Dendritic cell treated with granulocyte-macrophage colony-stimulating factor and Interleukin-4, amounts not matched to agents 40 ng/mL and 50 ng/mL, for 4 days (primary cell): Measurements from ENCODE around the gene PLCE1.
"Not testable (repeated sequence)": the region's sequence is repeated elsewhere in the genome, so short reads cannot be mapped to it uniquely, and the experiment has no call there.

ENCODE experiments used
- H3K27ac Mint-ChIP-seq: one replicate; pipeline ENCODE4 v1.8.0; 2022; ENCODE audit warnings: mild to moderate bottlenecking, mixed read lengths
- H3K27me3 Mint-ChIP-seq: one replicate; pipeline ENCODE4 v1.8.0; 2022; ENCODE audit warnings: mild to moderate bottlenecking, mixed read lengths
- H3K36me3 Mint-ChIP-seq: one replicate; pipeline ENCODE4 v1.8.0; 2022; ENCODE audit warnings: low read depth, mixed read lengths
- H3K4me1 Mint-ChIP-seq: one replicate; pipeline ENCODE4 v1.8.0; 2022; ENCODE audit warnings: low read depth, mixed read lengths
- H3K4me3 Mint-ChIP-seq: one replicate; pipeline ENCODE4 v1.8.0; 2022; ENCODE audit warnings: mild to moderate bottlenecking, moderate library complexity, mixed read lengths
- H3K9me3 Mint-ChIP-seq: one replicate; pipeline ENCODE4 v1.8.0; 2022; ENCODE audit warnings: mixed read lengths
- intact Hi-C: fragments of 100-400 bp; cut with micrococcal nuclease; formaldehyde crosslinking; loops from one replicate; pipeline ENCODE4 v1.15.0; 2022

PLCE1 gene

DNA sequence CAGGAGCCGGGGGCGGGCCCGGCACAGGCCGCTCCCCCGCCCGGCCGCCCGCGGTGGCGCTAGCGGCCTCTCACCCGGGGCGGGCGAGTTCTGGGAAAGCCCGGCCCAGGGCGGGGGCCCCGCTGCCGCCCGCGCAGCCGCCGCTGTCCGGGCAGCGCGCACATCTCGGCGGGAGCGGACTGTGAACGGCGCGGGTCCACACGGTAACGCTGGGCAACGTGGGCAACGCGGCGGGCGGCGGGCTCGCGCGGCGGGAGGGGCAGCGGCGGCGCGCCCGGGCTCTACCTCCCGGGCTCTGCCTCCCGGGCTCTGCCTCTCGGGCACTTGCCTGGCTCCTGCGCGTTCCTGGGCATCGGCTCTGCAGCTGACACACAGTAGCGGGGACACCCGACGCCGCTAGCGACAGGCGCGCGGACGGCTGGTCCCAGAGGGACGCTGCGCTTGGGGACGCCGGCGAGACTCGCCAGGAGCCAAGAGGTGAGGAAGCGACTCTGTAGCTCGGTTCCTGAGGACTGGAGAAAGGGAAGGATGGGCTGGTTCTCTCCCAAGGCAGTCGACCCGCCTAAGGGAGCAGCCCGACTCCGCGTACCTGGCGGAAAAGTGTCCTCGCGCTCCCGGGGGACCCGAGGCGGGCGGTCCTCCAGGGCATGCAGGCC lies at the start of gene PLCE1:
Gene PLCE1, plus strand, starts transcription at position 150 of the 656 bp plus-strand sequence. CDS start 37,116 bp downstream, outside the sequence.
- H3K27ac Mint-ChIP-seq = no peak within 1 kb of the TSS
- no peaks in the 10 kb centered on the region for H3K9me3 Mint-ChIP-seq
- H3K27me3 Mint-ChIP-seq = peaks cover 62% of the 10 kb centered on the region
- H3K36me3 Mint-ChIP-seq = no peaks in the 10 kb centered on the region
- no peak within 1 kb of the TSS for H3K4me3 Mint-ChIP-seq
- no peaks in the 10 kb centered on the region for H3K4me1 Mint-ChIP-seq
- intact Hi-C loops = no loop called here

GRCh38 chr10:93945819-93946218 lies 47.9 kb upstream of the PLCE1 start:
- Mint-ChIP-seq H3K27ac (no peak overlapping the region), H3K4me3 (no peak overlapping the region), H3K9me3 (no peaks in the 10 kb centered on the region), H3K36me3 (no peaks in the 10 kb centered on the region), H3K4me1 (no peaks in the 10 kb centered on the region), H3K27me3 (no peaks in the 10 kb centered on the region)
- intact Hi-C loops = no loop called here

DNA sequence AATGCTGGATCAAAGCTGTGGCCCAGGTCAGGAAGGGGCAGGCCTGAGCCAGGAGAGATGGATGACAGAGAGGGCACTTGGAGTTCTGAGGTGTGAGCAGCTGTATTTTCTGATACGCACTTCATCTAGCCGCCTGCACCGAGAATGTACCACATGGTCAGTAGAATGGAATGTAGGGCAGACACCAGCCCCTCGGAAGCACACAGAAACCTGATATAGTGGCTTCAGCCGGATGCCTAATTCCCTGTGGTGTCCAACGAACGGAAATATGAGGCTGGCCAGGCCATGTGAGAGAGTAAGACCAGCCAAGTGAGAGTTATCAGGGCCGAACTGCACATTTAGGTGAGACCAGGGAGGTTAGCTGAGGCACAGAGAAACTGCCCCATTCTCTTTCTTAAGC lies 46.7 kb upstream of the PLCE1 start:
- Mint-ChIP-seq H3K27ac (no peak overlapping the region), H3K36me3 (no peaks in the 10 kb centered on the region), H3K4me3 (no peak overlapping the region), H3K4me1 (no peaks in the 10 kb centered on the region), H3K27me3 (no peaks in the 10 kb centered on the region), H3K9me3 (no peaks in the 10 kb centered on the region)
- intact Hi-C loops = no loop called here

GRCh38 chr10:93947524-93947923 lies 46.2 kb upstream of the PLCE1 start:
- intact Hi-C loops = no loop called here
- no peak overlapping the region for H3K27ac Mint-ChIP-seq
- no peaks in the 10 kb centered on the region for H3K27me3 Mint-ChIP-seq
- no peaks in the 10 kb centered on the region for H3K9me3 Mint-ChIP-seq
- H3K36me3 Mint-ChIP-seq = no peaks in the 10 kb centered on the region
- no peak overlapping the region for H3K4me3 Mint-ChIP-seq
- H3K4me1 Mint-ChIP-seq = no peaks in the 10 kb centered on the region

- no peaks in the 10 kb centered on the region for H3K9me3 Mint-ChIP-seq
- H3K4me3 Mint-ChIP-seq = no peak overlapping the region
- no peaks in the 10 kb centered on the region for H3K36me3 Mint-ChIP-seq
- intact Hi-C loops = no loop called here
- no peaks in the 10 kb centered on the region for H3K4me1 Mint-ChIP-seq
- no peak overlapping the region for H3K27ac Mint-ChIP-seq
- no peaks in the 10 kb centered on the region for H3K27me3 Mint-ChIP-seq
Observed at GRCh38 chr10:93951905-93952304, 41.8 kb upstream of the PLCE1 start.

GRCh38 chr10:93954299-93954698 lies 39.4 kb upstream of the PLCE1 start:
- no peak overlapping the region for H3K27ac Mint-ChIP-seq

GRCh38 chr10:93954726-93955363 lies 38.9 kb upstream of the PLCE1 start:
- intact Hi-C loops = no loop called here

More at GRCh38 chr10:93954299-93954698, 39.4 kb upstream of the PLCE1 start:
- H3K27me3 Mint-ChIP-seq = no peaks in the 10 kb centered on the region
- H3K36me3 Mint-ChIP-seq = no peaks in the 10 kb centered on the region
- no peaks in the 10 kb centered on the region for H3K4me1 Mint-ChIP-seq
- H3K9me3 Mint-ChIP-seq = no peaks in the 10 kb centered on the region
- H3K4me3 Mint-ChIP-seq = no peak overlapping the region
- intact Hi-C loops = no loop called here

GRCh38 chr10:93958834-93959233 lies 34.9 kb upstream of the PLCE1 start:
- no peaks in the 10 kb centered on the region for H3K4me1 Mint-ChIP-seq
- H3K4me3 Mint-ChIP-seq = no peak overlapping the region
- no peaks in the 10 kb centered on the region for H3K27me3 Mint-ChIP-seq
- intact Hi-C loops = no loop called here
- no peak overlapping the region for H3K27ac Mint-ChIP-seq
- no peaks in the 10 kb centered on the region for H3K9me3 Mint-ChIP-seq
- no peaks in the 10 kb centered on the region for H3K36me3 Mint-ChIP-seq

More at GRCh38 chr10:93954726-93955363, 38.9 kb upstream of the PLCE1 start:
- Mint-ChIP-seq H3K4me3 (no peak overlapping the region), H3K4me1 (no peaks in the 10 kb centered on the region), H3K27ac (no peak overlapping the region), H3K27me3 (no peaks in the 10 kb centered on the region), H3K9me3 (no peaks in the 10 kb centered on the region), H3K36me3 (no peaks in the 10 kb centered on the region)

DNA sequence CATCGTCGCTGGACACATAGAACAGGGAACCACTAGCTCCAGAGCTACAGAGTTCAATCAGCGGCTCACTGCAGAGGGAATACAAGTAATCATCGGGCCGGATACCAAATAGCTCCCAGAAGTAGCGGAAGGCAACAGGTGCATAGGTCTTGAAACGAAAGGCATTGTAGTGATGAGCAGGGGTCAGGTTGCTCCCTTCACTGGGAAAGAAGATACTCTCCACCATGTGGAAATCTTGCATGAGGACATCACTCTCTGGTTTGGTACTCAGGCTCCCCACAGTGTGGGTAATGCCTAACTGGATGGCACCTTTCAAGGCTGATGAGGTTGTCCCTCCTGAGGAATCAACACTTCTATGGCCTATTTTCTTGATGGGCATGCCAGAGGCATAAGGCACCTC lies 32.7 kb upstream of the PLCE1 start:
- H3K9me3 Mint-ChIP-seq, H3K27me3 Mint-ChIP-seq, intact Hi-C loops, H3K36me3 Mint-ChIP-seq, H3K4me1 Mint-ChIP-seq, H3K27ac Mint-ChIP-seq, H3K4me3 Mint-ChIP-seq: not testable (repeated sequence)

DNA sequence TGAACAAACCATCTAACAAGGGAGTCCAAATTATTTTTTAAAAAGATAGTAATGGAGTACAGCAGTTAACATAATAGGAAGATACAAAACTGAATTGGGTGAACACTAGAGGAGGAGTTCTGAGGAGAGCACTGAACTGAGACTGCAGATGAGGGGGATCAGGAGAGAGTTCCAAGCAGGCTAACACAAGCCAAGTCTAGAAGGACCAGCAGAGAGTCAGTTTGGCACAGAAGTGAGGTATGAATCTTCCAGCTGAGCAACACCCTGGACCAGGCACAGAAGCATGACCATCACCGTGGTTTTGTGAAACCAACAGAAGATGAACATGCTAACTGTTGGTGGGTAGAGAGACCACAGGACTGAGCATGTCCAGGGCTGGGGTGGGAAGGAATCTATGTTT lies 30.8 kb upstream of the PLCE1 start:
- Mint-ChIP-seq H3K9me3 (no peaks in the 10 kb centered on the region), H3K27me3 (no peaks in the 10 kb centered on the region), H3K4me3 (no peak overlapping the region), H3K4me1 (no peaks in the 10 kb centered on the region), H3K27ac (no peak overlapping the region), H3K36me3 (no peaks in the 10 kb centered on the region)
- intact Hi-C loops = no loop called here

- Mint-ChIP-seq H3K4me3 (no peak overlapping the region), H3K4me1 (no peaks in the 10 kb centered on the region), H3K9me3 (no peaks in the 10 kb centered on the region), H3K27ac (no peak overlapping the region), H3K27me3 (no peaks in the 10 kb centered on the region), H3K36me3 (no peaks in the 10 kb centered on the region)
- intact Hi-C loops = no loop called here
Observed at GRCh38 chr10:93963434-93963833, 30.3 kb upstream of the PLCE1 start.

GRCh38 chr10:93965911-93966310 lies 27.8 kb upstream of the PLCE1 start:
- Mint-ChIP-seq H3K27me3 (no peaks in the 10 kb centered on the region), H3K27ac (no peak overlapping the region), H3K4me3 (no peak overlapping the region), H3K9me3 (no peaks in the 10 kb centered on the region), H3K4me1 (no peaks in the 10 kb centered on the region), H3K36me3 (no peaks in the 10 kb centered on the region)
- intact Hi-C loops = no loop called here

GRCh38 chr10:93967756-93968155 lies 26.0 kb upstream of the PLCE1 start:
- intact Hi-C loops = no loop called here
- no peaks in the 10 kb centered on the region for H3K4me1 Mint-ChIP-seq
- no peak overlapping the region for H3K4me3 Mint-ChIP-seq
- H3K9me3 Mint-ChIP-seq = no peaks in the 10 kb centered on the region
- no peak overlapping the region for H3K27ac Mint-ChIP-seq
- no peaks in the 10 kb centered on the region for H3K27me3 Mint-ChIP-seq
- H3K36me3 Mint-ChIP-seq = no peaks in the 10 kb centered on the region

DNA sequence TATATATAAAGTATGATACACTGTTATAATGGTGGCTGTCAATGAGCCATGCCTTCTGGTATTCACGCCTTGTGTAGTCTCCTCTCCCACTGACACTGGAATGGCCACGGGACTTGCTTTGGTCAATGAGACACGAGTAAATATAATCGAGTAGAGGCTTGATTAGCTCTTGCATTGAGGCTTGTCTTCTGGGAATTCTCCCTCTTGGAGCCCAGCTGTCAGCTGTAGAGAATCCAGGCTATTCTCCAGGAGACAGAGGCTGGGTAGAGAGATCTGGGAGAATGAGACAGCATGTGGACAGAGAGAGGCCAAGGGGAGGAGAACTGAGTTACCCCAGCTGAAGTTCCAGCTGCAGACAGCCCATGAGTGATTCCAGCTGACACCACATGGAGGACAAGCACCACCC lies 25.2 kb upstream of the PLCE1 start:
- Mint-ChIP-seq H3K27ac (no peak overlapping the region), H3K9me3 (no peaks in the 10 kb centered on the region), H3K4me3 (no peak overlapping the region), H3K4me1 (no peaks in the 10 kb centered on the region), H3K36me3 (no peaks in the 10 kb centered on the region), H3K27me3 (no peaks in the 10 kb centered on the region)
- intact Hi-C loops = no loop called here
